HG02870 (cell line): ENCODE data around the gene SLC25A48.

ENCODE experiments used
- ATAC-seq: cut with Tn5 transposase; IDR thresholded peaks from one replicate; pipeline ENCODE4 v1.9.1; 2021; ENCODE audit warnings: mild to moderate bottlenecking, moderate library complexity; ENCODE audit not compliant: unreplicated experiment

Gene SLC25A48, protein sequence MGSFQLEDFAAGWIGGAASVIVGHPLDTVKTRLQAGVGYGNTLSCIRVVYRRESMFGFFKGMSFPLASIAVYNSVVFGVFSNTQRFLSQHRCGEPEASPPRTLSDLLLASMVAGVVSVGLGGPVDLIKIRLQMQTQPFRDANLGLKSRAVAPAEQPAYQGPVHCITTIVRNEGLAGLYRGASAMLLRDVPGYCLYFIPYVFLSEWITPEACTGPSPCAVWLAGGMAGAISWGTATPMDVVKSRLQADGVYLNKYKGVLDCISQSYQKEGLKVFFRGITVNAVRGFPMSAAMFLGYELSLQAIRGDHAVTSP

DNA sequence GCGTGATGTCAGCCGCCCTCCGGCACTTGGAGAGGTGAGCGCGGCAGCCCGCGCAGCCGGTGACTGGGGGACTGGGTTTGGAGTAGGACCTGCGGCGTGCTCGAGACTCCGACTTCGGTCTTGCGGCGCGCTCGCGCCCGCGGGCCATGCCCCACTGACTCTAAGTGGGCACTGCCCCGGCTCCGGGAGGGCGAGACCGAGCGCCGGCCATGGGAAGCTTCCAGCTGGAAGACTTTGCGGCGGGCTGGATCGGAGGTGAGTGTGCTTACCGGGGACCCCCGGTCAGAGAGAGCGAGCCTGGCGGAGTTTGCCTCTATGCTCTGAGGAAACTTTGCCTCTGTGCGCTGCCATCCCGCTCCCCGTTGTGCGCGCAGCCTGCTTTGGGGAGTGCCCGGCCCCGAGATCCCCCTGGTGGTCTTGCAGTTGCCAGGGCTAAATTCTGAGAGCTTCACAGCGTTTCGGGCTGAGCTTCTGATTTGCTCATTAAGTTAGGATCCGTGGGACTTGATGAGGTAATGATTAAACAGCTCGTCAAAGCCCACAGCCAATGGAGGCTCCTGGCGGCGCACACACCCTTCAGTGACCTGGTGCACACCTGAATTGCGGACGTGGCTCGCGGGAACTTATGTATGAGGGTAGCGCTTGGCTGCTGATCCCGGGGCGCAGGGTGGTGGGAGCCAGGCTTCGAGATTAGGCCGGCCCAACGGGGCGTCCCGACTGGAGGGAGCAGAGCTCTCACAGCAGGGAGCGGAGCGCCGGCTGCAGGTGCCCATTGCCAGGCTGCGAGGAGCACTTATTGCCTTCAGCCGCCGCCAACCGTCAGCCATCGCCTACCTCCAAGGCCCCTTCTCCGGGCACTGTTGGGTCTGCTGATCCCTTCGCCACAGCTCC, at the start of gene SLC25A48:
Gene SLC25A48 (plus strand): TSS at position 25 of the 891 bp plus-strand sequence. CDS start 185 bp downstream, at position 210.
- ATAC-seq, result no peak

DNA sequence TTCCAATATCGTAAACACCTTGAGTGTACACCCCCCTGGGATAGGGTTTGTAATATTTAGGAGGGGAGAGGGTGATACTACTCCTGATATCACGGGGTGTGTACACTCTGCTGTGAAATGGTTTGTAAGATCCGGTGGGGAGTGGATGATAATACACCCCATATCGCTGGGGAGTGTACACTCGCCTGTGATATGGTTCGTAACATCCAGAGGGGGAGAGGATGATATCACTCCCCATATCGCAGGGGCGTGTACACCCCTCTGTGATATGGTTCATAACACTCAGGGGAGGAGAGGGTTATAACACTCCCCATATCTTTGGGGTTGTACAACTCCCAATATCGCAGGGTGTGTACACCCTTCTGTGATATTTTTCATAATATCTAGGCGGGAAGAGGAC, 33.8 kb upstream of the SLC25A48 start:
- no peak for ATAC-seq

DNA sequence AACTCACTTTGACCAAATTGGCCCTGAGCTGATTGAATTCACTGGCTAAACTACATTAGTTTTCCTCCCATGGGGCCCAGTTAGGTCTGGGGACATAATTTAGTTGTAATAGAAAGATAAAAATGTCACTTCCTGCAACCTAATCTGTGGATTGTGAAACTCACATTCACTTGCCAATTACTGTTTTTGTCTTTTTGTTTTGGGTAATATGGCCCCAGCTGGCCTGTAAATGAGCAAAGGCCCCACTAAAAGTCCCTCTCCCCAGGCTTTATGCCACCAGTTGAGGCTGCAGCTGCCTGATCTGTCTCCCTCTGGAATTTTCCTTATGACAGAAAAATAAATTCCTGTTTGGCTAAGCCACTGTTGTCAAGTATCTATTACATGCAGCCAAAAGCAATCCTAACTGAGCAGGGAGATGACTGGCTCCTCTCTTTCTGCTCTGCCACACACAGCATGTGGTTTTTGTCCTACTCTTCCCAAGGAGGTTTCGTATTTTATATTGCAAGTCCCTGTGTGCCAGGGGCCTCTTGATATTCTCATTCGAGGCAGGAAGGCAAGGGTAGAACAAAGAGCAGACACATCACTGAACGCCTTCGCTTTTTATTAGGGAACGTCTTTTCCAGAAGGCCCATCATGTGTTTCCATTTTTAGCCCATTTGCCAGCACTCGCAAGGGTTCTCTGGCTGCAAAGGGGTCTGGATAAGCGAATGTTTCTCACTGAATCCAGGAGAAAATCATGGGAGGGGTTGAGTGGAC, 24.1 kb upstream of the SLC25A48 start:
- no peak for ATAC-seq

DNA sequence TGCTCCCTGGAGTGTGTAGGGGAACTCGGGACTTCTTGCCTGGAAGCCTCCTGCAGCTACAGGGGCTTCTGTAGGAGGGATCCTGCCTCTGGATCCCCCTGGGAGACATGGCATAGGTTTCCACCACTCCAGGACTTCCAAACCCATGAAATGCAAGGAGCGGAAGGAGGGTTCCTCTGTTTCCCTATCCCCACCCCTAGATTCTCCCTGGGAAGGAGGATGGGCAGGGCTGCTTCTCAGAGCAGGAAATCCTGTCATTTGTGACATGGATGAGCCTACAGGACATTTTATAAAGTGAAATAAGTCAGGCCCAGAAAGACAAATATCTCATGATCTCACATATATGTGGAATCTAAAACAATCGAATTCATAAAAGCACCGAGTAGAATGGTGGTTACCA, 23.5 kb upstream of the SLC25A48 start:
- no peak for ATAC-seq

DNA sequence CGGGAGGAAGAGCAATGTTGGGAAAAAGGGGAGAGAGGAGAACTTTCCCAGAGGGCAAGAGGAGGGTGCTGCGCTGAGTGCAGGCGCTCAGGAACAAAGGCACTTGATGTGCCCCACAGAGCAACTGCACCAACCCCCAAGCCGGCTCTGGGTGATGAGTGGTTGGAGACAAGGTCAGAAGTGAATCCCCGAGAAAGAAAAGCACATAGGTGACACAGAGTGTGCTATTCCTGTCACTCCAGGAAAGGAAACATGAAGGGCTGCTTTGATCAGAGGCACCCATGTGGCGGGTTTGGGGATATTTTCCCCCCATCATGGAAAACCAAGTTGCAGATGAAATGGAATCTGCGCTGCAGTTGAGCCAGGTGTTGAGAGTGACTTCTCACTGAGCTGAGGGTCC, 20.7 kb upstream of the SLC25A48 start:
- no peak for ATAC-seq

DNA sequence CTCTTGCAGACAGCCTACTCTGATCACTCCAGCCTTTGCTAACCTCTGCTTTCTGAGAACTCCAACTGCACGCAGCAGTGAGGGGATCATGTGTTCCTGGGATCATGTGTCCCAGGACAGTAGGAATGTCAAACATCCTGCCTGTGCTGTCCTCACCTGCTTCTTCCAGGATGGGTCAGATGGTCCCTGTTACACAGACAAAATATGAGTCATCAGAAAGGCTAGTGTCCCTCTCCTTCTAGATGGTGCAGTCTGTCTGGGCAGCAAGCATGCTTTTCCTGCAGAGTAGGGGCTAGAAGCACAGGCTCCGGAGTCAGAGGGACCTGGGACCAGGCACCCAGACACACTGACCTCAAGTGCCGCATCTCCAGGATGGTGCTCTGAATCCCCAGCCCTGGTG, 20.1 kb upstream of the SLC25A48 start:
- no peak for ATAC-seq

DNA sequence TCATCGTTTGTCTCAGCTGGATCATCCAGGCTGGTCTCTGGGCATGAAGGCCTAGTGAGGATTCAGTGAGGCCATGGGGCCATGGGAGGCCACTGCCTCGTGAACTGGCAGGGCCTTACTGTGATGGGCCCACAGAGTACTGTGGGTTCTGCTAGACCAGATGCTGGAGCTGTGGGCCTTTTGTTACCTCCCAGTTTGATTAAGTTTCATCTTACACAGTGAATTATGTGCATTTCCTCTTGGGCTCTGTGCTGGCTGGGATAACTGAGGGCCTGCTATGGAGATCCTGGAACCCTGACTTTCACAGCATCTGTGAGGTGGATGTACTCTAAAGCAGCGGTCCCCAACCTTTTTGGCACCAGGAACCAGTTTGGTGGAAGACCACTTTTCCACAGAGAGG, 19.7 kb upstream of the SLC25A48 start:
- ATAC-seq, result no peak

DNA sequence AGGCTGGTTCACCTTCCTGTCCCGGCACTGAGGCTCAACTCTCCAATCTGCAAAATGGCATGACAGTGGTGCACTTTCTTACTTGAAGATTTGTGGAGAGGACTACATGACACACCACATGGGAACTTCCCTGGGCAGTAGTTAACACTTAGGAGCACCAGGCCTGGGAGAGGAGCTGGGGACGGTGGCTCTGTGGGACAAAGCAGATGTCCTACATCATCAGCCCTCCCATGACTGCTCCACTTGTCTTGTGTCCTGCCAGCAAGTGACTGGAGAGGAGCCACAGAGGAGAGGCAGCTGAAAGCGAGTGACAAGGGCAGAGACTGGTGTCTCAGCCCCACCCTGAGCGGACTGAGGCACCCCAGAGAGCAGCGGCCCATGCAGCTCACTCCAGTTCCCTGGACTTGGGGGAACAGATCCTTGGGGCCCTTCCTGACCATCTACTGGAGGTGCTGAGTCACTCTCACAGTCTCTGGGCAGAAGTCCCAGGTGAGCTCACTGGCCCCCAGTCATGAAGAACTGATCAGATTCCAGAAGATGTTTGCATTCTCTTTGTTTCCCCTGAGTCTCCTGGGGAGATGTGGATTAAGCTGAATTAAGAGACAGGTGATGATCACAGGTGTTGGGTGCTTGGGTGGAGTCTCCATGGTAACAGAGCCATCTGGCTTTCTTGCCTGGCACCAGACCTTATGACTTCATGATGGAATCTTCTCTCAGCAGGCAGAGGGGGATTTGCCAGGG, 13.2 kb upstream of the SLC25A48 start:
- ATAC-seq, result no peak

DNA sequence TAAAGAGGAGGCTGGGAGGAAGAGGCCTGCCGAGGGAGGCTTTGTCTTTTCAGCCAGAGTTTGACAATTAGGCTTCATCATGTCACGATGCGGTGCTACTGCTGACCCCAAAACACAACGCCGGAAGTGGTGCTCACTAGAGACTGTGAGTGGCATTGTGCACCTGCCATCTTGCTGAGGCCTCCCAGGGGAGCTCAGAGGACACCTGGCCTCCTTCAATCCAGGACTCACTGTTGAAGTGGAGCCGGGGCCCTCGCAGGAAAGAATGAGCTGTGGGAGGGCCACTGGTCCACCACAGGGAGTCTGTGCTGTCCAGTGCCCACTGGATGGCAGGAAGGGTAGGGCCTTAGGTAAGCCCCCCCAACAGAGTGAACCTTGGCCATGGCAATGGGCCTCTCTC, 12.7 kb upstream of the SLC25A48 start:
- no peak for ATAC-seq

DNA sequence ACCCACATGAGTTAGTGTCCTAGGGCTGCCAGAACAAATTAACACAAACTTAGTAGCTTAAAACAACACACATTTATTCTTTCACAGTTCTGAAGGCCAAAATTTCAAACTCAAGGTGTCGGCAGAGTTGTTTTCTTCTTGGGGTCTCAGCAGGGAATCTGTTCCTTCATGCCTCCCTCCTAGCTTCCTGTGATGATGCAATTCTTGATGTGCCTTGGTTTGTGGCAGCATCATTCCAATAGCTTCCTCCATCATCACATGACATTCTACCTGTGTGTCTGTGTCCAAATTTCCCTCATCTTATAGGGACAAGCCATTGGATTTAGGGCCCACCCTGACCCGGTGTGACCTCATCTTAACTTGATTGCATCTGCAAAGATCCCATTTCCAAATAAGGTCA, 12.2 kb upstream of the SLC25A48 start:
- no peak for ATAC-seq

DNA sequence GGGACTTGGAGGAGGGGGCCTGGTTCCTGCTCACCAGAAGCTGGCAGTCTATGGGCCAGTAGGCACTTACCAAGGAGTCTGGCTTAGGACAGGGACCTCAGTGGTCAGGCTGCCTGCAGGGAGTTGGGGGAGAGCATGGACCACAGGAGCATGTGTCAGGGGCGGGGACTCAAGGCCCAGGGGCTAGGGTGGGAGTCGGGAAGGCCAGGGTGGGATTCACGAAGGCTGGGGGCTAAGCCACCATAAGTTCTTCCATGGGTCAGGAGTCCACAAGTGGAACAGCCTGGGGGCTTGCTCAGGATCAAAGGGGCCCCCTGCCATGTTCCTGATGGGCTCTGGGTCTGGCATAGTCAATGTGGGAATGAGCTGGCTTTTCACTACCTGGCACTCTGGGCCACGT, 11.5 kb upstream of the SLC25A48 start:
- no peak for ATAC-seq

DNA sequence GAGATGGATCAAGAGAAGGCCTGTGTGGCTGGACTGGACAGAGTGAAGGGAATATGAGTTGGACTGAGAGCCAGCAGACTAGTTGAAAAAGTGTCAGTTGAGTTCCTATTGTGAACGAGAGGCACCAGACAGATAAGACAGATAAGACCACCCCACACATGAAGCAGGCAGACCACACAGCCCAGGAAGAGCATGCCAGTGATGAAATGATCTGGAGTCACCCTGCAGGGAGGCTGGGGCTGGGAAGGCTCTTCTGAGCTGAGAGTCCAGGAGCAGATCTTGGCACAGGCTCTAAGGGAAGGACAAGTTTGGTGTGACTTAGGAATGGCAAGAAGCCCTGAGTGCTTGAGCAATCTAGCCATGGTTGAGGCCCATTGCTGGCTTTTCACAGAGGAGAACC, 10.6 kb upstream of the SLC25A48 start:
- no peak for ATAC-seq

DNA sequence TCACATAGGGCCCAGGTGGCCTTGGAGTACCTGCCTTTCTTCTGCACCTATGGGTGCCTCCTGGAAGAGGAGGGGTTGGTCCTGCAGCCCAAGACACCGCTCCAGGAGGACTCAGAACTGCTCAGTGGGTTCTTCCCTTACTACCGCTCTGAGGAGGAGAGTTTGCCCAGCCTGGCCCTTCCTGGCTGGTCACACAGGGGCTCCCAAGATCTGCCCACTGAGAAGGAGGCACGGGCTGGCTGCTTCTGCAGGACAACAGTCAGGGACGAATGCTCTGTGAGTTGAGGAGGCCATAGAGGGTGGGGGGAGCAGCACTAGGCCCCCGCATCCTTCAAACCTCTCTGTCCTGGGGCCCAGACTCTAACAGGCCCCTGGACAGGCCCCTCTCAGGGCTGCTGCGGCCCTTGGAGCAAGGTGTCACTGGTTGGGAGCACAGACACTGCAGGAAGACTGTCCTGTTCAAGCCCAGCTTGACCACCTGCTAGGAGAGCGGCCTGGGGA, 9.9 kb upstream of the SLC25A48 start:
- no peak for ATAC-seq

DNA sequence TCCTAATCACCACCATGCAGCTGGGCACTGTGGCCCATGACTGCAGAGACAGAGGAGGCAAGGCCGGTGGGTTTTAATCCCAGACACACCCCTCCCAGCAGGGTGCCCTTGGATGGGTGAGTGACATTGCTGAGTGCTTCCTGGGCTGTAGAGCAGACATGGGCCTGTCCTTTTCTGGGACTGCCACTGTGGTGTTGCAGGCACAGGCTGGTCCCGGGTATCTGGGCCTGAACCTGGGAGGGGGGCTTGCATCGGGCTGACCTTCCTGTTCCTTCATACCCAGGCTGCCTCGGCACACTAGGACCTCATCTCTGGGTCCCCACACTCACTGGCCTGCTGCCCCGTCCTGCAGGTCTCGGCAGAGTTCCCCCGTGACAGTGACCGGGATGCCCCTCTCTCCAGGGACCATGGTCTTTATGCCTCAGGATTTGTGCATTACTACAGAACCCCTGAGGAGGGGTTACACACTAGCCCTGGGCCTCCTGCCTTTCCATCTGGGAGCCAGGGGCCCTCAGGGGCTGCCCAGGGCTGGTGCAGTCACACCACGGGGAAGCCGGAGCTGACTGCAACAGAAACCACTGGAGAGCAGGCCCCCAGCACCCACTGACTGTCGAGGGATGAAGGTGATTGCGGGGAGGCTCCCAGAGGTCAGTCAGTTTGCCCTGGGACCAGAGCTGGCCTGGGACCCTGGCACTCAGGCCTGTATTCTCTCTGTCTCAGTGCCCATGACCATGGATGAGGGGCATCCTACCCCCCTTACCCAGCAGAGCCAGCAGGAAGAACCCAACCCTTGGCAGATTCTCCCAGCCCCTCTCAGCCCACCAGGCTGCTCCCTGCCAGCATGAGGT, 8.9 kb upstream of the SLC25A48 start:
- no peak for ATAC-seq

DNA sequence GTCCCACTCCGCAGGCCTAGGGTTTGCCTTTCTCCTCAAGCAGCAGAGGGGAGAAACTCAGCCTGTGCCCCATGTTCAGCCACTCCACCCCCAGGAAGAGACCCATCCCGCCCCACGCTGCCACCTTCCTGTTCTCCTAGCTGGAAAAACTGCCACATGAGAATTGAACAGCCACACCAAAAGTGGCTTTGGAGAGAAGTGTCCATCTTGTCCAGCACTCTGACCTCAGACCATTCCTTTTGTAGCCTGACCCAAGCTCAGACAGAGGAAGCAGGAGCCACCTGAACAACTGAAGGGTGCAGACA, 8.3 kb upstream of the SLC25A48 start:
- ATAC-seq, result no peak

DNA sequence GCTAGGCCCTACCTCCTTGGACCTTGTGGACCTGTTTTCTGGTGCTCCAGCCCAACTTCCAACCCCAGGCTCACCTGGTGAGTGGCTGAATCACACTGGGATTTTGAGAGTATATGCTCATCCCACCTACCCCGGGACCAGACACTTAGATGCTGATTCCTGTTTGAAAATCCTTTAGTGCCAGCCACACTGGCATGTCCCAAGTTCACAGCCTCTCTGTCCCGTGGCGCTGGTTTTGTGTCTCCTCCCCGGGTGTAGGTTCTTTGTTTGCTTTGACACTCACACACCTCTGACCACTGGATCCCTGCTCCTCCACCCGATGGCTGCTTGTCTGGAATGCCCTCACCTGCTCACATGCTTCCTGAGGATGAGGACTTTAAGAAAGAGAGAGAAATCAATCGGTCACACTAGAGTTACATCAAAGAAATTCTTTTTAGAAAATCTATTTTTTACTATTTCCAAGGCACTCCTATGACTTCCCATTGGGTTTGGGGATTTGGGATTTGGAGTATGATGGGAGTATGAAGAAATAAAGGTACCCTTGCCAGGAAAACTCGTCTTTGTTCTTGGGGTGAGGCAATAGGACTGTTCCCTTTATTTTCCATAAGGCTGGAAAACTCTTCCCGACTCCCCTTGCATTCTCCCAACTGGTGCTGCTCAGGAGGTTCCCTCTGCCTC, 7.3 kb upstream of the SLC25A48 start:
- no peak for ATAC-seq

DNA sequence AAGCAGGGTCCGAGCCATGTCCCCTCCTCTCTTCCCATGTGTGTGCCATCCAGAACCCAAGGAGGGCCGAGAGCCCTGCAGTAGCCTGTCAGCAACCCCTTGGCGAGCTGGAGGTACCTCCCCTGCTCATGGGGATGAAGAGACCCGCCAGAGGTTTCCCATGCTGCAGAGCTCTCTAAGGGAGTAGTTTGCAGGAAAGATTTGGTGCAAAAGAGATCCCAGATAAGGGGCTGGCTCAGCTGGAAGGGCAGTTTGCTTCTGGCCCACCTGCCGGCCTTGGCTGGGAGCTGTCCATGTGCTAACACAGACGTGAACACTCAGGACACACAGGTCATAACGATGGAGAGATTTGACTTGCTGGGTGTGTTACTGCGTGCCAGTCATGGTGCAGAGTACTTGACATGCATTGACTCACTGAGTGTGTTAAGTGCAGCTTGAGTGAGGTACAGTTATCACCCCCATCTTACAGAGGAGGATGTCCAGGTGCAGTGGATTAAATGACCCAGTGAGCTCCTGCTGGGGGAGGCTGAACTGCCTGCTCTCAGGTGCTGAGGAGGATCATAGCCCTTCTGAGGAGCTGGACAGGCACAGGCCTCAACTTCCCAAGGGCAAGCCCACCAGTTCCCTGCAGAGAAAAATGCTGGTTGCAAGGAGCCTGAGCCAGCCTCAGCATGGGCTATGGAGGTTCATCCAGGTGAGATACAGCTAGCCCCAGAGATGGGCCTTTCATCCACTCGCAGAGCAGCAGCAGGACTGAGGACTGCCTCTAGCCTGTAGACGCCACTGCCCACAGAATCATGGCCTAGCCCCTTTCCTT, 6.3 kb upstream of the SLC25A48 start:
- no peak for ATAC-seq

DNA sequence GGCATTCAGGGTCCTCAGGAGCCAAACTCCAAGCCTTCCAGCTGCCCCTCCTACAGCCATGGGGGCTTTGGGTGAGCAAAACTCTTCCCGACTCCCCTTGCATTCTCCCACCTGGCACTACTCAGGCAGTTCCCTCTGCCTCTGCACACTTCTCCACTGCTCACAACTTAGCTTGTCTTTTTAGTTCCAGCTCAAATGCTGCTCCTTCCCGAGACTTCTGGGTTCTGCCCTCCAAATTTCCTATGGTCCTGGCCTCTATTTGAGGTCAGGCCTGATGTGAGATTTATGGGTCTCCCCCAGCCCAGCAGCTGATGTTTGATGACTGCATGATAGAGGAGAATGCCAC, 5.7 kb upstream of the SLC25A48 start:
- ATAC-seq, result no peak

DNA sequence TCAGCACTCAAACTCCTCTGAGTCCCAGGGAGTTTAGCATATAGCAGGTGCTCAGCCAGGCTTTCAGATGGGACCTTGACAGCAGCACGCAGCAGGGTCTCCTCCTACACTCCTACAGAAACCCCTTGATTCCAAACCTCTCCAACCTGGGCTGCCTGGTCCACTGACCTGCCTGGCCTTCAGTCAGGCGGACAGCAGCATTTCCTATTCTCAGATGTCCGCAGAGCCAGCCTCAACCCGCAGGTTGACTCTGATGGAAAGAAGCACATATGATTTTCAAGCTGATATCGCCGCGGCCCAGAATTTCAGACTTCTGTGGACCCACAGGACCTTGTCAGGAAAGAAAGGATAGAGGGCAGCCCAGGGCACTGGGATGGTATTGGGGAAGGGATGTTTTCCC, 5.3 kb upstream of the SLC25A48 start:
- no peak for ATAC-seq
